HG03280 (cell line): ENCODE measurements around the gene BHLHA15.

Source experiments
- ATAC-seq: cut with Tn5 transposase; IDR thresholded peaks from one replicate; pipeline ENCODE4 v1.9.1; 2021; ENCODE audit warnings: mild to moderate bottlenecking, moderate library complexity; ENCODE audit not compliant: unreplicated experiment

The BHLHA15 gene

GRCh38 chr7:98223351-98223897 is 12.2 kb downstream of the BHLHA15 start:
- no peak for ATAC-seq

DNA sequence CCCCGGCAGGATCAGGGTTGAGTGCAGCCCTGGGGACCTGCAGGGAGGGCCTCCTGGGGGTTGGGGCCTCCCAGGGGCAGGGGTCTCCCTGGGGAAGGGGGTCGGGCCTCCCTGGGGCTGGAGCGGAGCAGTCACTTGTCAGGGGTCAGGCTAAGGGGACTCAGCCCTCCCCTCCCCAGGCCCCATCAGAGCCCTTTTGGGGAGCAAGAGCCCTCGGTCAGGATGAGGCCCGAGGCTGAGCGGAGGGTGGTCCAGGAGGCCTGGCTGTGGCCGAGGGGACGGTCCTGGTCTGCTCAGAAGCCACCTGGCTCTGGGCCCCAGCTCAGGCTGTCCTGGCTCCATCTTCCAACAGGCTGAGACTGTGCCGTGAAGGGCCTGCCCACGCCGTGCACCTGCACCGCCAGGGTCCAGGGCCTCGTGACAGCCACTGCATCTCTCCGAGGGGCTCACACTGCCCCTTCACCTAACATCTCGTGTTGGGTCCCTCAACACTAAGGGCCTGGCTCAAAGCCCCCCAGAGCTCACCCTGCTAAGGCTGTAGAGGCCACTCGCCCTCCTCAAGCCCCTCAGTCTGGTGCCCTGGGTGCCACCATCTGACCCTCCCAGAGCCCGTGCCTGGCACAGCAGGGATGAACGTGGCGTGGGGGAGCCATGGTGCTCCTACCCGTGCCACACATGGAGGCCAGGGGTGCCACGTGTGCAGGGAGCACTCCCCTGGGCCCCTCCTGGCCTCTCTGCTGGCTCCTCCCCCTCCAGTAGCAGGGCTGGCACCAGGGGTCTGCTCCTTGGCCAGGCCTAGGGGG is 12.9 kb downstream of the BHLHA15 start:
- ATAC-seq = no peak

DNA sequence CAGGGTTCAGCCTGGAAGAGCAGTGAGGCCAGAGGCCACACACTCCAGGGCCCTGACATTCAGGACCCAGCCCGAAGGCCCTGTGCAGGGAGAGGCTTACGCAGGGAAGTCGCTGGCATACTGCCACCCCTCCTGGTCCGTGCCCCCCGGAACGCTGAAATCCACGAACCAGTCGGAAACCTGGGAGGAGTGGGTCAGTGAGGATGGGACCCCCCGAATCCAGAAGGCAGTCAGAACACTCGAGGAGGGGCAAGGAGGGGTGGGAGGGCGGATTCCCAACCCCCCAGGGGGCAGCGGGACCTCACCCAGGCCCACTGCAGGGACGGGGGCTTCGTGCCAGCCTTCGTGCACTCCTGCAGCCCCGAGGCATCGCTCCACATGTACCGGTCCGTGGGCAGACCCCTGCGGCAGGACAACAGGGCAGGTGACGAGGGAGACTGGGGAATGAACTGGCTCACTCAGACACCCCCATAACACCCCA is 13.5 kb downstream of the BHLHA15 start:
- ATAC-seq = no peak

- no peak for ATAC-seq
Measured at GRCh38 chr7:98225913-98226614, 14.8 kb downstream of the BHLHA15 start.

DNA sequence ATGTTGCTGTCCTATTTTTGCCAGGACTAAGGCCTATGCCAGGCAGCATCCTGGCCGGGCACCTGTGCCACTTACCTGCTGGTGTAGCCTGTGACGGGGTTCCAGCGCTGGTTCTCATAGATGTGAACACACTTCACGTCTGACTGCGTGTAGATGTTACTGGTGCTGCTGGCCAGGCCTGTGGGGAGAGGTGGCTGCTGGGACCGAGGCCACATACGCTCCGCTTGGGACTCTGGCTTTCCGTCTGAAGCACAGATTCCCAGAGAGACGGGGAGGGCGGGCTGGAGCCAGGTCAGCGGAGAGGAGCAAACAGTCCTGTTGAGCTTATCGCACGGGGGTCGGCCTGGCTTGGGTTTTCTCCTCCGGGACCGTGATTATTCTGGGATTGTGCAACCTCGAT is 16.7 kb downstream of the BHLHA15 start:
- no peak for ATAC-seq

GRCh38 chr7:98228801-98229200 is 17.6 kb downstream of the BHLHA15 start:
- ATAC-seq = no peak

DNA sequence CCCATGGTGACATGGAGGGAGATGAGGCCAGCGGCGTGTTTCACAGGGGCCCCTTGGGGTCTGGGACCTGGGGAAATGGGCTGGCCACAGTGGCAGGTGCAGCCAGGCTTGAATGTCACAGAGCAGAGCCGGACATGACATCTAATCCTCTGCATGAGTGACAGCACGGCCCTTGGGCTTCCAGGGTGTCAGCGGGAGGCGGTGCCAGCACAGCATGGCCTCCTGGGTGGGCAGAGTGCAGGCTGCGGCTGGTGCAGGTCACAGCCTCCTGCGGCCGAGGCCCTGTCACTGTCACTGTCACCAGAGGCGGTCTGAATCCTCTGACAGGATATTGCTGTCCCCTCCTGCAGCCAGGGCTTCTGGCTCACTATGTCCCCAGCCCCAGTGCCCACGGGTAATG is 18.2 kb downstream of the BHLHA15 start:
- ATAC-seq = no peak

- ATAC-seq = no peak
Measured at GRCh38 chr7:98229991-98230745, 18.9 kb downstream of the BHLHA15 start.

DNA sequence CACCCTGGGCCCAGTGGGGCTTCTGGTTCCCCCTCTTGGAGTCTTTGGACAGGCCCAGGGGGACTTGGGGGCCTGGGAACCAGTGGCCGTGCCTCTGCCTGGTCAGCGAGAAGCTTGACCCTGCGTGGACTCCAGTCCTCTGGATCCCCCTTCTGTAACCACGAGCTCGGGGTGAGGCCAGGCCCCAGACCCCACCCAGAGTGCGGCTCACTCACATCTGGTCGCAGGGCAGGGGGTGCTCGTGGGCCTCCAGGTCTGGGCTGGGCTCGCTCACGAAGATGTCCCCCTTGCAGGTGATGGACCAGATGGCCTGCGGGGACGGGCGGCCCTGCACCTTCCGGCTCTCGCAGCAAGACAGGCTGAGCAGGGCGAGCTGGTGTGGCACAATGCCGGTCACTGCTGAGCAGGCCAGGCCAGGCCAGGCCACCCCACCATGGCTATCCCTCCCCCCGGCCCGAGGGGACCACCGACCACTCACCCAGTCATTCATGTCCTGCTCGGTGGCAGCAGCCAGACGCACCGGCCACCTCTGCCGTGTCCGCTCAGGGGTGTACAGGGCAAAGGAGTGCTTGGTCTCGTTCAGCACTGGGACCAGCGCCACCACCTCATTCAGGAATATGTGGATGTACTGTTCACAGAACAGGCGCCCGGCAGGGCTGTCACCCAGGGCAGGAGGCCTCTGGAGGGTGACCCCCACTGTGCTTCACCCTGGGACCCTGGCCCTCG is 19.7 kb downstream of the BHLHA15 start:
- no peak for ATAC-seq

DNA sequence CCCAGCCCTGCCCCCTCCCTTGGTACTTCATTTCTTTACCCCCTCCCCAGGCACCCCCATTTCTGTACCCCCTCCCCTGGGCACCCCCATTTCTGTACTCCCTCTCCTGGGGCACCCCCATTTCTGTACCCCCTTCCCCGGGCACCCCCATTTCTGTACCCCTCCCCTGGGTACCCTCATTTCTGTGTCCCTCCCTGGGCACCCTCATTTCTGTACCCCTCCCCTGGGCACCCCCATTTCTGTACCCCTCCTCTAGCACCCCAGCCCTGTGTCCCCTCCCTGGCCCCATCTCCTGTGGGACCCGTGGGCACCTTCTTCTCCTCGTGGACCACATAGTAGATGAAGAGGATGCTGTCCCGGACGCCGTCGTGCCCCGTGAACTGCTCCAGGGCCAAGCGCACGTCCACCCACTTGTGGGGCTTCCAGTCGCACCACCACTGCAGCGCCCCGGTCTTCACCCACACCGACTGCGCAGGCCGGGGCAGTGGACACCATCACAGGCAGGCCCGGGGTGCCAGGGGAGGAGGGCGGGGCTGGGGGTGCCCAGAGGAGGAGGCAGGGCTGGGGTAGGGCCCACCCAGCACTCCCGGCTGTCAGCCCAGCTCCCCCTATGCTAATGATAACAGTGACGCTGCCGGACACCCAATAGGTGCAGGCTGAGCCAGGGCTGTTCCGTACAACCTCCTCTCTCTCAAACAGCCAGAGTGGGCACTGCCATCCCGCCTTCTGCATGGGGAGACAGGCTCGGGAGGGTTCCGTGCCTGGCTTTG is 20.4 kb downstream of the BHLHA15 start:
- no peak for ATAC-seq

- no peak for ATAC-seq
Measured at GRCh38 chr7:98232263-98232585, 21.0 kb downstream of the BHLHA15 start.

DNA sequence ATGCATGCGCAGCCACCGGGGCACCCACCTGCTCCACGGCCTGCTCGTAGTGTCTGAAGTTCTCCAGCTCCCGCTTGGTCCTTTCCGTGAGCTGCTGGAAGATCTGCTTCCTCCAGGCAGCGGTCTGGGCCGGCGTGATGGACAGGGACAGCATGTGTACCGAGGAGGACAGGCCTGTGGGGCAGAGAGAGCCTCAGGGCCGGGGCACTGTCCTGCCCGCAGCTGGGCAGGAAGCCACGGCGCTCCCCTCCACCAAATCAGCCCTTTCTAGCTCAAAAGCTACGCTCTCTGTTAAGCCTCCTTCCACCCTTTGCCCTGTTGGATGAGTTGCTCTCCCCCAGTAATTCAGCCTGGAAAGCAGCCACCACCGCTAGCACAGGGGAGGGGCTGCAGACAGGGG is 21.6 kb downstream of the BHLHA15 start:
- no peak for ATAC-seq

DNA sequence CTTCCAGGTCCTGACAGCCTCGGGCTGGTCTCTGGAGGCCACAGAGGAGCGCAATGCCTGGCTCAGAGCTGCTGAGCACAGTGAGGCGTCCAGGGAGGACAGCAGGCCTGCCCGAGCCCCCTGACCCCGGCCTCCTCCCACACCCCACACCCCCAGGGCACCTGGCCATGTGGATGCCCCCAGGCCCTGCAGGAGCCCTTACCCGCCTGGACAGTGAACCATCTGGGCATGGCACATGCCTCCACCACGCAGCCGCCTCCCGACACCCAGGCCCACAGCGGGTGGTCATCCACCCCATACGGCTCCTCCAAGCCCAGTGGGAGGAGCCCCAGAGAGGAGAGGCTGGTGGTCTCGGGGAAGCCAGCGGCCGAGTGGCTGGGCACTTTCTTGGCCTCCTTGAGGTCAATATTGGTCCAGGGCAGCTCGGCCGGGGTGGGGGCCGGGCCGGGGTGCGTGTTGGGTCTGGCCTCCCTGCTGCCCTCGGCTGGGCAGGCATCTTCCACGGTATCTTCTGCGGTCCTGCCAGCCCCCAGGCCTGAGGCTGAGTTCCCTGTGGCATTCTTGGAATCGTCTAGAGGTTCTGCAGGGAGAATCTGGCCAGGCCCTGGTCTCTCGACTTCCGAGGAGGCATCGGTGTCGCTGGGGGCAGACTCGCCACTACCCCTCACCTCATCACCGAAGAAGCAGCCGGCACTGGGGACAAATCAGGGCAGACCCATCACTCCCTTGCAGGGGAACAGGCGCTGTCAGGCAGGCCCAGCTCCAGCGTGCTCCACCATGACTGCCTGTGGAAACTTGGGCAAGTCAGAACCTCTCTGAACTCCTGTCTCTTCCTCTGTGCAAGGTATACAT is 22.2 kb downstream of the BHLHA15 start:
- no peak for ATAC-seq

DNA sequence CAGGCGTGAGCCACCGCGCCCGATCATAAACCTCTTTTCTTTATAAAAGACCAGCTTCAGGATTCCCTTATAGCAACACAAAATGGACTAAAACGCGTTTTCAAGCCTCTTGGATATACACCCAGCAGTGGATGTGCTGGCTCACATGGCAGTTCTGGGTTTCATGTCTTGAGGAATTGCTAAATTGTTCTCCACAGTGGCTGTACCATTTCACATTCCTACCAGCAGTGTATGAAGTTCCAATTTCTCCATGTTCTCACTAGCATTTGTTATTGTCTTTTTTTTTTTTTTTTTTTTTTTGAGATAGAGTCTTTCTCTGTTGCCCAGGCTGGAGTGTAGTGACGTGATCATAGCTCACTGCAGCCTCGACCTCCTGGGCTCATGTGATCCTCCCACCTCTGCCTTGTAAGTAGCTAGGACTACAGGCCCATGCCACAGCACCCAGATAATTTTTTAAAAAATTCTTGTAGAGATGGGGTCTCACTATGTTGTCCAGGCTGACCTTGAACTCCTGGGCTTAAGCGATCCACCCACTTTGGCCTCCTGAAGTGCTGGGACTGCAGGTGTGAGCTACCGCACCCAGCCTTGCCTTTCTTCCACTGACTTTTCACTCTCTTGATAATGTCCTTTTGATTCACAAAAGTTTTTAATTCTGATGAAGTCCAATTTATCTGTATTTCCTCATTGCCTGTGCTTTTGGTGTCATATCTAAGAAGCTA is 23.3 kb downstream of the BHLHA15 start:
- ATAC-seq = no peak

DNA sequence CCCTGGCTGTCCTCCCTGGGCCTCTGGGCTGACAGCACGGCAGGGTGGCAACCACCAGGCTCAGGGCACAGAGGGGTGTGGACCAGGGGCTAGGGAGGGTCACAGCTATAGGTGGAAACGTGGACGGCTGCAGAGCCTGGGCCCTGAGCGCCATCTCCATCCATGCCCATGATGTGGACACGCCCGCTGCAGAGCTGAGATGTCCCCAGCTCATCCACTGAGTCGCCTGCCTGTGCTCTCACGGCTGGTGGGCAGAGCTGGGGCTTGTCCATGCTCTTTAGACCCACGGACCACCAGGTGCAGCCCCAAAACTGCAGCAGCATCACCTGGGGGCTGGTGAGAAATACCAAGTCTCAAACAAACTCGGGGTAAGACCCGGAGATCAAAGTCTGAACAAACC is 24.7 kb downstream of the BHLHA15 start:
- ATAC-seq = no peak

GRCh38 chr7:98236355-98237185 is 25.3 kb downstream of the BHLHA15 start:
- ATAC-seq = no peak

GRCh38 chr7:98238076-98238475 is 26.8 kb downstream of the BHLHA15 start:
- ATAC-seq = no peak

DNA sequence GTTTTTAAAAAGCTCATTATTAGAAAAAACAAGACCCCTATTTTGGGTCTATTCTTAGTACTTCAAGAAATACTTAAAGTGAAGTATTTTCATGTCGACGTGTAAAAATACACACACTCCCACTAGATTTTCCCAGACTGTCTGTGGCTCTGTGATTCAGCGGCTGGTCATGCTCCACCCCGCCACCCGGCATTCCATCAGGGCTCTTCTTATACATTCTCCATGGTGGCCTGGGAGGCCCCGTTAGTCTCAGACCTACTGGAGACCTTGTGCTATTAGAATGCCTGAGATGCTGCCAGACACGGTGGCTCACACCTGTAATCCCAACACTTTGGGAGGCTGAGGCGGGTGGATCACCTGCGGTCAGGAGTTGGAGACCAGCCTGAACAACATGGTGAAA is 27.7 kb downstream of the BHLHA15 start:
- no peak for ATAC-seq
